ENCODE measurements around the gene CLDN6.

The CLDN6 gene

GRCh38 chr16:2985462-2985861 is 32.5 kb downstream of the CLDN6 start:
- no peak for DNase-seq

DNA sequence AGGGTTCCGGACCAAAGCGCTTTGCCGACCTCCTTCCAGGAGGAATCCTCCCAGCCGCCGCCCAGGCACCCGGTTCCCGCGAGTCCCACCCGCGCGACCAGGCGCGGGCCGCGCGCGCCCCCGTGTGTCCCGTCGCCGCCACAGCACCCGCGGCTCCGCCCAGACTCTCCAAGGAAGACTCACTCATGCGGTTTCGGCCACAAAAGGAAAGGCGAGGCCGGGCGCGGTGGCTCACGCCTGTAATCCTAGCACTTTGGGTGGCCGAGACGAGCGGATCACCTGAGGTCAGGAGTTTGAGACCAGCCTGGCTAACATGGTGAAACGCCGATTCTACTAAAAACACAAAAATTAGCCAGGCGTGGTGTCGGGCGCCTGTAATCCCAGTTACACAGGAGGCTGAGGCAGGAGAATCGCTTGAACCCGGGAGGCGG is 34.3 kb downstream of the CLDN6 start:
- DNase-seq, result peak; percentile 34

- no peak for DNase-seq
Measured at GRCh38 chr16:2982402-2982801, 35.6 kb downstream of the CLDN6 start.

DNA sequence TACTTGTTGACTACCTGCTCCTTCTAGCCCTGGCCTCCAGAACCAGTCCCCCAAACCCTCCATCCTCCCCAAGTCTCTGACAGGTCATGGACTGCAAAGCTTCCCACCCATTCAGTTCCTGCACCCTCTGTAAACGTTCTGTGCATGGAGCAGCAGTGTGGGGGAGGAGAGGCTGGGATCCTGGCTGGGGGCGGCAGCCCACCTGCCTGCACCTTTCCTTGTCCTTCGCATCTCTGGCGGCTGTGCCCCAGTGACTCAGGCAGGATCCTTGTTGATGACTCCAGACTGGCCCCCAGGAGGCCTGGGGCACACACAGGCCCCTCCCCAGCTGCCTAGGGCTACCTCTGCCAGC is 36.1 kb downstream of the CLDN6 start:
- no peak for DNase-seq

GRCh38 chr16:2981177-2981898 is 36.6 kb downstream of the CLDN6 start:
- DNase-seq, result no peak

GRCh38 chr16:2980227-2981176 is 37.5 kb downstream of the CLDN6 start, which contains the start of gene PKMYT1:
Gene PKMYT1, minus strand, starts transcription at chr16:2980446. Its CDS starts 789 bp downstream, at chr16:2979657.
- peak; percentile 59 for DNase-seq

DNA sequence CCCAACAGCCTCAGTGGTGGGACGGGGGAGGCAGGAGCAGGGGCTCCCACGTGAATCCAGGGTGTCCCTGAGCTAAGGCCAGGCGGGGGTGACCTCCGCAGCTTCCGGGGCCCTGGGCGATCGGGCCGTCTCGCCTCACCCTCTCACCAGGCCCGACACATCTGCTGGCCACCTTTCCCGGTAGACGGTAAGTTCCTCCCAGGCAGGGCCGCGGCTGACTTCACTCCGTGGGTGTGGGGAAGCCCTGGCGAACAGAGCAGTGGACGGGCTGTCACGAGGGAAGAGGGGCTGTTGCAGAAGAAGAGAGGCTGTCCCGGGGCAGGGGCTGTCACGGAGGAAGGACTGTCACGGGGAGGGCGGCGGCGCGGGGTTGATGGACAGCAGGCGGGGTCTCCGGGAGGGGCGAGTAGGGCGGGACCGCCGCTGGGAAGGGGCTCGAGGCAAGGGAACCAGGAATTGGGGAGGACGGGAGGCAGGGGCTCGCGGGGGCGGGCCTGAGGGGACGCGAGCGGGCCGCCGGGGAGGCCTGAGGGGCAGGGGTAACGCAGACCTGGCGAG is 38.2 kb downstream of the CLDN6 start:
- DNase-seq, result no peak

DNA sequence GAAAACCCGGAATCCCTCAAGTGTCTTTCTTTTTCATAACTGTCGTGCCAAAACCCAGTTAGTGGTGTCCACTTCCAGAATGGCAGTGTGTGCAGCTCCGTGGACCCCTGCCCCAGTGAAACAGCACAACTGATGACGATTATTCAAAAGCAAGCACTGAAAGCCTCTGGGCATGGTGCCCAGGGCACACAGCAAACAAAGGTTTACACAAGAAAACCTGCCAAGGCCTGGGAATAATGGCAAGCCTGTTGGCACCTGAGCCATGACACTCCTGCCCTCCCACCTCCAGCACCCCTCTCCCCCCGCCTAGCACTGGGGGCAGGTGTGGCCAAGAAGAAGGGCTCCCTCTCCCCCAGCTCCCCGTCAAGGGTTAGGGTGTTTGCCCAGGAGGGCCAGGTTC is 40.5 kb downstream of the CLDN6 start:
- no peak for DNase-seq

DNA sequence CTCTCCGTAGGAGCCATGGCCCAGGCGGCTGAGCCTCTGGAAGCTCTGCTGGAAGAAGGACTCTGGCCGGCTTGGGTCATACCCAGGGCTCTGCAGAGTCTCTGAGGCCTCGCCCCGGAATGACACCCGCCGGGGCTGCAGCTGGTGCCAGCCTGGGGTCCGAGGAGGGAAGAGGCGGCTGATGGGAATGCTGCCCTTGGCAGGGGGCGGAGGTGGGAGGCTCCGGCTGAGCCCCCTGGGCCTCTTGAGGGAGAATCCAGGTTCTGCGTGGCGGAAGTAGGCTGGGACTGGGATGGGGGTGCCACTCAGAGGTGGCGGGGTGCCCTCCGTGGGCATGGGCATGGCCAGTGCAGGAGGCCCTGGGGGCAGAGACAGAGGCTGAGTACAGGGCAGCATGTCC is 41.3 kb downstream of the CLDN6 start:
- no peak for DNase-seq

DNA sequence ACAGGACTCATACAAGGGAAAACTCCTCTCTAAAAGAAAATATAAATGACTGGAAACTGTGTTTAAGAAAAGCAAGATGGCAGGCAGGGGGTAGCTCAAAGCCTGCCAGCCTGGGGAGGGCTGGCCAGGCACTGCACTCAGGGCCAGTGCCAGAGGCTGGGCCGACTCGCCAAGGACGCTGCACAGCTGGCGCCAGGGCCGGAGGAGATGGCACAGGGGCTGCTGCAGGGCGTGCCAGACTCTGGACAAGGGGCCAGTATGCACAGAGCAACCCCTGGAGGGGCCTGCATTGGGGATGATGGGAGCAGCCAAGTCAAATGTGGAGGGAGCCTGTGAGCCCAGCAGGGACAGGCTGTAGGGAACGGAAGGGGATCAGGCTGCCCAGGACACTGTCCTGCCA is 41.8 kb downstream of the CLDN6 start:
- no peak for DNase-seq

DNA sequence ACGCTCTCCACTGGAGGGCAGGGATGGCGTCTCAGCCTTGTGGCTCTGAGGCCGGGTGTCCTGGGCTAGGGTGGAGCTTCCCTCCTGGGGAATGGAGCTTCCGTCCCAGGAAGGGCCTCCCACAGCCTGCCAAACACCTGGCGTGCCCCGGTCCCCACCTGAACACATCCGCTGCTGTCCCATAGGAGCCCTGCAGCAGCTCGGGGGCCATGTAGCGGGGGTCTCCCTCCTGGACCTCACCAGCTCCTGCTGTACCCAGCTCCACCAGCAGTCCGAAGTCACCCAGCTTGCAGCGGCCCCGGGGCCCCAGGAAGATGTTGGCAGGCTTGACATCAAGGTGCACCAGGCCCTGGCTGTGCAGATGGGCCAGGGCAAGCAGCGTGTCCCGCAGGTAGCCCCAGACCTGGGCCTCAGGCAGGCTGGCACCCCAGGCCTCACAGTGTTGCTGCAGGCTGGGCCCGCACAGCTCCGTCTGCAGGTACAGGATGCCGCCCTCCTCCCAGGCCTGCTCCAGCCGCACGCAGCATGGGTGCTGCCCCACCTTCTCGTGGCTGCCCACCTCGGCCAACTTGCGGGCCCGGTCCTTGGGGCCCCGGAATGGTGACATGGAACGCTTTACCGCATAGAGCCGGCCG is 42.7 kb downstream of the CLDN6 start:
- no peak for DNase-seq

DNA sequence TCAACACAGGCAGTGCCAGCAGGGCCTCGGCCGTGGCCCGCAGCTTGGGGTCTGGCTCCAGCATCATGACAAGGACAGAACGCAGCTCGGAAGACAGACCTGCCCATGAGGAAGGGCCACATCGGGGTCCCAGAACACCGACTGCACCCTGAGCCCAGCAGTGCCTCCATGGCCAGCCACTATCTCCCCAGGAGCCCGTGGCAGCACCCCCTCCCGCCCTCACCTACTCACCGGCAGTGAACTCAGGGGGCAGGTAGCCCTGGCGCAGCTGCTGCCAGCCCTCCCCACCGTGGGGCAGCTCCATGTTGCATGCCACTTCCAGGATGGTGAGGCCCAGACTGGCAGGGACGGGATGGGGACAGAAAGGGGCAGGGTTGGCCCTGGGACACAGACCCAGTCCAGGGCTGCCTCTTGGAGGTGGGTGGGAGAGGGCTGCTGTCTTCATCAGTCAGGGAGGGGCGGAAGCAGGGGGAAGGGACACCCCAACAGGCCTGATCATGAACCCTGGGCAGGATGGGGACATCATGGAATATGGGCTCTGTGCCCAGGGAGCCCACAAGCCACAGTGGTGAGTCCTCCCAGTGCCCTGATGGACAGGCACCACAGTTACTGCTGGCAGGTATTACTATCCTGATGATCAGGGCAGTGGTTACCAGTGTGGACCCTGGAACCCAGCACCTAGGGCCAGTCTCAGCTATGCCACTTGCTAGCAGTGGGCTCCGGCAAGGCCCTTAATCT is 43.5 kb downstream of the CLDN6 start:
- DNase-seq, result no peak

- no peak for DNase-seq
Measured at GRCh38 chr16:2973605-2974318, 44.2 kb downstream of the CLDN6 start.

DNA sequence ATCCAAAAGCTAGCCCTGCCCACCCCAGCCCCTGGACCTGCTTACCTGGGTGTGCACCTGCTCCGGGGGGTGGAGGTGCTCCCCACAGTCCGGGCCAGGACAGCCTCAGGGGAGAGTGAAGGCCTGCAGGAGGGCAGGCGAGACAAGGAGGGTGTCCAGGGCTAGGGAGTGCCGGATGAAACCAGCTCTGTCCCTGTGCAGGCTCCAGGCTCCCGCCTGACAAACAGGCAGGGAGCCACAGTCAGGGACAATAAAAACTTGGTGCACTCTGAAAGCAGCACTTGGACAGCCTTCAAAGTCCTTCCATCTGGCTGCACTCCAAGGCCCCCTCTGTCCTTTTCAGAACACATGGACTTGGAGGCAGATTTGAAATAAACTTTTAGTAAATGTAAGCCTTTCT is 44.9 kb downstream of the CLDN6 start:
- DNase-seq, result no peak

GRCh38 chr16:2971985-2972784 is 45.8 kb downstream of the CLDN6 start:
- DNase-seq, result no peak

GRCh38 chr16:2971134-2971984 is 46.6 kb downstream of the CLDN6 start:
- no peak for DNase-seq

- no peak for DNase-seq
Measured at GRCh38 chr16:2970563-2970962, 47.4 kb downstream of the CLDN6 start.

DNA sequence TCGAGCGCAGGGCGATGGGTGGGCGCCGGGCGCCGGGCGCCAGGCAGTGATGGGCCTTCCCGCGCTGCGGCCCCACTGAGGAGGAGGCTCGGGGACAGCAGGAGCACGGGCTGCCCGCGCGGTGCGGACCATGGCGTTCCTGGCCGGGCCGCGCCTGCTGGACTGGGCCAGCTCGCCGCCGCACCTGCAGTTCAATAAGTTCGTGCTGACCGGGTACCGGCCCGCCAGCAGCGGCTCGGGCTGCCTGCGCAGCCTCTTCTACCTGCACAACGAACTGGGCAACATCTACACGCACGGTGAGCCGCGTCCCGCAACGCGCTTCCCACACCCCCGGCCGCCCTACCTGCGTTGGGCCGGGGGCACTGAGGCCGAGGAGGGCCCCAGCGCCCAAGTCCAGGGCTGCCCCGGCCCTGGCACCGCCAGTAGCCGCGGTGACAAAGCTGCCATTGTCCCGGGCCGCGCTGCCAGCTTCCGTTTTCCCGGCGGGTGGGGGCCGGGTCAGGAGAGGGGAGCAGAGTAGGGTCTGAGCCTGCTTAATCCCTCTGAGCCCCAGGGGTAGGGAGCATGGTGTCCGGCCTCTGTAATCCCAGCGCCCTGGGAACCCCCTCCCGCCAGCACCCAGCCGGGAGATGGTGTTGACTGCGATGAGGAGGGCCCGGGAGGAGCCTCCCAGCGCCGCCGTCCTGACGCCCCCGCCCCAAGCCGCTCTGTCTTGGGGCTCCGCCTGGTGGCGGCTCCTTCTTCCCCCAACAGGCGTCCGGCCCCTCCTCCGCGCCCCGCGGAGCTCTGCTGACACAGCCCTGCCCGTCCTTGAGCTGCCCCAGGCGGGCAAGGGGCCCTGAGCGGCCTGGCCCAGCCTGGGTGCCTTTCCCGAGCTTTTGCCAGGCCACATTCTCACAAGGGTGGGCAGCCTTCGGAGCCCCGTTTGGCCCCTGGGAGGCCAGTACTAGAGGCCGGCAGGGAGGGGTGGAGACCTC is 48.1 kb downstream of the CLDN6 start:
- DNase-seq, result peak; percentile 27

Data from NCI-H748 treated with DMSO at 0.1 percent for 48 hours (cell line).